HCT116 (cell line): ENCODE data around the gene OR4M1. TPM values are rescaled to one million over a fixed set of nuclear protein-coding genes. Genes with fewer than 3 reads are reported as not detected.

ENCODE experiments used
- ATAC-seq: fragments of 200-7000 bp; cut with Tn5 transposase; 2 replicates; pipeline ENCODE4 v1.9.1; 2020; ENCODE audit warnings: mild to moderate bottlenecking, moderate library complexity
- BruUV-seq: library from RNA; stranded (reverse); fragments of 400-500 nt; replicated peaks from 2 replicates; lab custom pipeline; 2021; lab: Mats Ljungman, UMichigan
- CTCF ChIA-PET: fragments of 300-600 bp; sonication (Branson Sonifier 250); formaldehyde crosslinking; loops from one replicate; lab custom pipeline; 2021; ENCODE audit warnings: antibody characterized with exemption; lab: Charles Lee
- POLR2A ChIA-PET: fragments of 300-600, 350-600 bp; sonication (Branson Sonifier 250); formaldehyde crosslinking; loops from one replicate; lab custom pipeline; 2021; ENCODE audit warnings: antibody characterized with exemption; lab: Charles Lee
- RAD21 ChIA-PET, 2 experiments: fragments of 300-600 bp; sonication (Branson Sonifier 250); formaldehyde crosslinking; loops; one replicate each; lab custom pipeline; 2023; ENCODE audit warnings: low total read pairs in 2 of 2; ENCODE audit not compliant: uncharacterized antibody in 2 of 2, unreplicated experiment in 2 of 2, low non-redundant PET in 1 of 2; lab: Charles Lee
- DNase-seq: peaks from one replicate; pipeline ENCODE4 v3.0.0-alpha.2; 2010; ENCODE audit warnings: low read depth, low spot score
- H2AFZ ChIP-seq: fragments of 200-600 bp; shearing (Covaris generic), sonication (generic); 2 replicates; pipeline ENCODE4 v1.6.1; 2017; ENCODE audit warnings: low read depth, mixed run types, mixed read lengths, antibody characterized with exemption, low read length; ENCODE audit not compliant: poor library complexity, severe bottlenecking
- H3K27ac ChIP-seq: 2 replicates; pipeline ENCODE4 v1.5.1; 2012; ENCODE audit warnings: low read depth, low read length
- H3K27me3 ChIP-seq: fragments of 200-600 bp; sonication (generic); 2 replicates; pipeline ENCODE4 v1.6.1; 2016; ENCODE audit warnings: mixed run types, low read length, mixed read lengths; ENCODE audit not compliant: insufficient read depth
- H3K36me3 ChIP-seq, 2 experiments: fragments of 200-500 bp in 1 of 2; fragments of 200-600 bp in 1 of 2; sonication (Bioruptor generic) in 1 of 2; sonication (generic) in 1 of 2; 2 replicates each; pipeline versions ENCODE4 v1.5.1 to v1.6.1; 2014 to 2016; ENCODE audit warnings: low read length in 2 of 2, inconsistent platforms in 1 of 2, mixed read lengths in 1 of 2, mixed run types in 1 of 2; ENCODE audit not compliant: insufficient read depth in 2 of 2, control insufficient read depth in 1 of 2
- H3K4me1 ChIP-seq, 2 experiments: fragments of 200-600 bp in 1 of 2; sonication (generic) in 1 of 2; 2 replicates each; pipeline versions ENCODE4 v1.5.1 to v1.6.1; 2012 to 2017; ENCODE audit warnings: low read length in 2 of 2, inconsistent platforms in 1 of 2, mild to moderate bottlenecking in 1 of 2, mixed read lengths in 1 of 2, mixed run types in 1 of 2, moderate library complexity in 1 of 2; ENCODE audit not compliant: insufficient read depth in 2 of 2, control insufficient read depth in 1 of 2
- H3K4me2 ChIP-seq: fragments of 200-600 bp; sonication (generic); 2 replicates; pipeline ENCODE4 v1.6.1; 2017; ENCODE audit warnings: mixed run types, low read length, mixed read lengths
- H3K4me3 ChIP-seq, 2 experiments: fragments of 200-600 bp in 1 of 2; sonication (generic) in 1 of 2; replicated peaks in 1 of 2; 2 replicates each; pipeline ENCODE4 v1.5.1; 2011 to 2016; ENCODE audit warnings: low read length in 2 of 2, control low read depth in 1 of 2, low read depth in 1 of 2, mild to moderate bottlenecking in 1 of 2, mixed read lengths in 1 of 2, mixed run types in 1 of 2
- H3K79me2 ChIP-seq: fragments of 200-600 bp; sonication (generic); 2 replicates; pipeline ENCODE4 v1.6.1; 2017; ENCODE audit warnings: mild to moderate bottlenecking, mixed run types, low read length, moderate library complexity, mixed read lengths; ENCODE audit not compliant: insufficient read depth
- H3K9ac ChIP-seq: fragments of 200-600 bp; sonication (generic); 2 replicates; pipeline ENCODE4 v1.6.1; 2016; ENCODE audit warnings: low read length, mixed read lengths
- H3K9me2 ChIP-seq: fragments of 200-600 bp; sonication (generic), shearing (Covaris generic); 2 replicates; pipeline ENCODE4 v1.6.1; 2017; ENCODE audit warnings: mixed run types, mild to moderate bottlenecking, moderate library complexity; ENCODE audit not compliant: insufficient read depth
- H3K9me3 ChIP-seq, 2 experiments: fragments of 200-500 bp in 1 of 2; fragments of 200-600 bp in 1 of 2; sonication (Bioruptor generic) in 1 of 2; sonication (generic) in 1 of 2; 2 replicates each; pipeline ENCODE4 v1.6.1; 2014 to 2017; ENCODE audit warnings: low read length in 2 of 2, mixed read lengths in 2 of 2, inconsistent platforms in 1 of 2, low read depth in 1 of 2, mild to moderate bottlenecking in 1 of 2, mixed run types in 1 of 2, moderate library complexity in 1 of 2; ENCODE audit not compliant: control insufficient read depth in 1 of 2, insufficient read depth in 1 of 2
- H4K20me1 ChIP-seq: fragments of 200-600 bp; sonication (generic), shearing (Covaris generic); 2 replicates; pipeline ENCODE4 v1.6.1; 2017; ENCODE audit warnings: mixed run types, mild to moderate bottlenecking, moderate library complexity; ENCODE audit not compliant: insufficient read depth
- CEBPB ChIP-seq: IDR thresholded peaks from 2 replicates; pipeline ENCODE4 v1.6.1; 2012; ENCODE audit warnings: low read depth
- EGR1 ChIP-seq: IDR thresholded peaks from 2 replicates; pipeline ENCODE4 v1.6.1; 2012; ENCODE audit warnings: low read depth
- ELF1 ChIP-seq: IDR thresholded peaks from 2 replicates; pipeline ENCODE4 v1.6.1; 2012; ENCODE audit warnings: low read depth, borderline replicate concordance
- JUND ChIP-seq: IDR thresholded peaks from 2 replicates; pipeline ENCODE4 v1.6.1; 2012
- POLR2AphosphoS5 ChIP-seq: IDR thresholded peaks from 2 replicates; pipeline ENCODE4 v1.6.1; 2011; ENCODE audit warnings: mild to moderate bottlenecking, low read depth, low read length, moderate library complexity
- RAD21 ChIP-seq: IDR thresholded peaks from 2 replicates; pipeline ENCODE4 v1.6.1; 2012; ENCODE audit warnings: low read depth, mild to moderate bottlenecking
- SP1 ChIP-seq: IDR thresholded peaks from 2 replicates; pipeline ENCODE4 v1.6.1; 2012; ENCODE audit warnings: low read depth
- TCF7L2 ChIP-seq: IDR thresholded peaks from 2 replicates; pipeline ENCODE4 v1.7.0; 2011; ENCODE audit warnings: borderline replicate concordance, inconsistent platforms; ENCODE audit not compliant: insufficient read depth, insufficient read length; ENCODE audit errors: extremely low read depth
- YY1 ChIP-seq: IDR thresholded peaks from 2 replicates; pipeline ENCODE4 v1.6.1; 2011; ENCODE audit warnings: low read length, low read depth, moderate library complexity, mild to moderate bottlenecking; ENCODE audit not compliant: insufficient replicate concordance; ENCODE audit errors: extremely low read depth
- ZFX ChIP-seq: fragments of 450-650 bp; IDR thresholded peaks from 2 replicates; pipeline ENCODE4 v1.6.1; 2017
- intact Hi-C: fragments of 100-400 bp; cut with micrococcal nuclease; formaldehyde crosslinking; loops from 2 replicates; pipeline ENCODE4 v1.10.0; 2022
- total RNA-seq: library from RNA; stranded (reverse); gene quantifications from one replicate; pipeline ENCODE4 v1.2.1, GENCODE V29; 2021; ENCODE audit not compliant: unreplicated experiment
- TF ChIP-seq, protein P1 (sequence below), 3 experiments: fragments of 200-600 bp in 1 of 3; sonication (generic) in 1 of 3; IDR thresholded peaks in 2 of 3; conservative IDR thresholded peaks in 1 of 3; 2 replicates each; pipeline ENCODE4 v1.5.1; 2012 to 2017; ENCODE audit warnings: low read depth in 2 of 3, low read length in 2 of 3, antibody characterized with exemption in 1 of 3, borderline replicate concordance in 1 of 3, control low read depth in 1 of 3, mild to moderate bottlenecking in 1 of 3, mixed read lengths in 1 of 3, mixed run types in 1 of 3, moderate library complexity in 1 of 3; ENCODE audit not compliant: insufficient read depth in 1 of 3

The OR4M1 gene
- total RNA-seq, 1 experiment from 2014 or later: not detected

DNA sequence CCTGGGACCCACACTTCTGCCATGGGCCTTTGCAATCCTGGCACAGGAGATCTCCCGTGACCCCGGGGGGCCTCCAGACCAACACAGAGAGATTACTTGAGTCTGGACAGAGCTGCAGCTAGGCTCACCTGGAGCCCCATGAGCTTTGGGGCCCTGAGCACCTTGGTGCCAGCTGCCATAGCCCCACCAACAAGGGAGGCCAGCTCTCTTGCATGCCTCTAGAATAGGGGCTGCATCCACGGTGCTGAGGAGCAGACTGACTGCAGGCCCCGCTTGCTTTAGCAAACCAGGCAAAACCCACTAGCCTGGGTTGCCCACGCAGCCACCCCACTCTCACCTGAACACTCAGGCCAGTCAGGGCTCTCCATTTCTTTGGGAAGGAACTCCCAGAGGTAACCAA lies 26.6 kb downstream of the OR4M1 start:
- H3K27me3 ChIP-seq: no peaks in the 10 kb centered on the region
- CTCF ChIA-PET: no interaction called here
- POLR2A ChIA-PET: no interaction called here
- H3K36me3 ChIP-seq: no peaks in the 10 kb centered on the region
- no peak overlapping the region for H3K4me3 ChIP-seq
- ATAC-seq: no peak
- H3K9ac ChIP-seq: no peak overlapping the region
- H3K9me3 ChIP-seq: peaks cover 10 to 32% of the 10 kb centered on the region in 2 experiments; a peak in 2 of 4 replicates
- no peaks in the 10 kb centered on the region for H4K20me1 ChIP-seq
- intact Hi-C loops: no loop called here
- no peaks in the 10 kb centered on the region for H3K4me1 ChIP-seq
- RAD21 ChIA-PET: no interaction called here
- no peaks in the 10 kb centered on the region for H3K9me2 ChIP-seq
- no peaks in the 10 kb centered on the region for H3K79me2 ChIP-seq
- H3K27ac ChIP-seq: no peak overlapping the region
- H3K4me2 ChIP-seq: no peak overlapping the region
- no peak for TF ChIP-seq POLR2AphosphoS5
- H2AFZ ChIP-seq: no peak overlapping the region
- BruUV-seq: no TSS peak
- no peak for DNase-seq

DNA sequence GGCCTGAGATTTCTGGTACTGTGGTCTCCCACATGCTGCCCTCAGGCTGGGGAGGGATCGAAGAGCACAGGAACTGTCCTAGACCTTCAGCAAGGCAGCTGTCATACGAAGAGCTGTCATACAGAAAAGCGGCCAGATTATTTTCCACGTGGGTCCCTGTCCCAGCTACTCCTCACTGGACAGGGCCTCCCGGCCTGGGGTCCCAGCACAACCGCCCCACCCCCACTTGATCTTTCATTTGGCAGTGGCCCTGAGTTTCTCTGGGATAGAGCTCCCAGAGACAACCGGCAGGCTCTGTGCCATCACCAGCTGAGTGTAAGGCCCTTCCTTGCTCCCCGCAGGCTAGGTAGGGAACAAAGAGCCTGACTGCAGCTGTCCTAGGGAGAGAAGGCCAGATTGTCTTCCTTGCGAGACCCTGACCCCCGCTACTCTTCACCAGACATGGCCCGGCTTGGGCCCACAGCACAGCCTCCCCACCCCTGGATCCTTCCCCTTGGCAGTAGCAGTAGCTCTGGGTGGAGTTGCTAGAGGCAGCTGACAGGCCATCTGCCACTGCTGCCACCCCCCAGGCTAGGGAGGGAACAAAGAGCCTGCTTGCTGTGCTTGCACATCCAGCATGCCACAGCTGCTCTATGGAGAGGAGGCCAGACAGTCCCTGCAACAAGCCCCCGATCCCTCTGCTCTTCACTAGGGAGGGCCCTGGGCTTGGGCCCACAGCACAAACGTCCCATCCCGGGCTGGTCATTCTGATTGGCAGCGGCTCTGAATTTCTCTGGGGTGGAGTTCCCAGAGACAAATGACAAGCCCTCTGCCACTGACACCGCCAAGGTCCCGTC lies 27.2 kb downstream of the OR4M1 start:
- no peaks in the 10 kb centered on the region for H4K20me1 ChIP-seq
- peaks cover 10 to 36% of the 10 kb centered on the region in 2 experiments; a peak in 3 of 4 replicates for H3K9me3 ChIP-seq
- no TSS peak for BruUV-seq
- no peaks in the 10 kb centered on the region for H3K4me1 ChIP-seq
- H2AFZ ChIP-seq: no peak overlapping the region
- no peaks in the 10 kb centered on the region for H3K27me3 ChIP-seq
- TF ChIP-seq SP1 (no peak), RAD21 (no peak), JUND (no peak), TCF7L2 (no peak), YY1 (no peak), ZFX (no peak), EGR1 (no peak), ELF1 (no peak), CEBPB (no peak)
- TF ChIP-seq, protein P1, sequence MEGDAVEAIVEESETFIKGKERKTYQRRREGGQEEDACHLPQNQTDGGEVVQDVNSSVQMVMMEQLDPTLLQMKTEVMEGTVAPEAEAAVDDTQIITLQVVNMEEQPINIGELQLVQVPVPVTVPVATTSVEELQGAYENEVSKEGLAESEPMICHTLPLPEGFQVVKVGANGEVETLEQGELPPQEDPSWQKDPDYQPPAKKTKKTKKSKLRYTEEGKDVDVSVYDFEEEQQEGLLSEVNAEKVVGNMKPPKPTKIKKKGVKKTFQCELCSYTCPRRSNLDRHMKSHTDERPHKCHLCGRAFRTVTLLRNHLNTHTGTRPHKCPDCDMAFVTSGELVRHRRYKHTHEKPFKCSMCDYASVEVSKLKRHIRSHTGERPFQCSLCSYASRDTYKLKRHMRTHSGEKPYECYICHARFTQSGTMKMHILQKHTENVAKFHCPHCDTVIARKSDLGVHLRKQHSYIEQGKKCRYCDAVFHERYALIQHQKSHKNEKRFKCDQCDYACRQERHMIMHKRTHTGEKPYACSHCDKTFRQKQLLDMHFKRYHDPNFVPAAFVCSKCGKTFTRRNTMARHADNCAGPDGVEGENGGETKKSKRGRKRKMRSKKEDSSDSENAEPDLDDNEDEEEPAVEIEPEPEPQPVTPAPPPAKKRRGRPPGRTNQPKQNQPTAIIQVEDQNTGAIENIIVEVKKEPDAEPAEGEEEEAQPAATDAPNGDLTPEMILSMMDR (IDR thresholded peaks at IDR 0.05 in 2 of 3, conservative IDR thresholded peaks at IDR 0.05 in 1 of 3; ENCODE audit: borderline replicate concordance in 1 of 3, insufficient read depth in 1 of 3, low read depth in 2 of 3, low read length in 2 of 3): no peak
- no peak overlapping the region for H3K4me2 ChIP-seq
- no peak overlapping the region for H3K27ac ChIP-seq
- intact Hi-C loops: no loop called here
- no peak overlapping the region for H3K4me3 ChIP-seq
- ChIA-PET RAD21 (no interaction called here), CTCF (no interaction called here), POLR2A (no interaction called here)
- DNase-seq: no peak
- no peaks in the 10 kb centered on the region for H3K36me3 ChIP-seq
- no peaks in the 10 kb centered on the region for H3K9me2 ChIP-seq
- H3K9ac ChIP-seq: no peak overlapping the region
- H3K79me2 ChIP-seq: no peaks in the 10 kb centered on the region
- ATAC-seq: no peak
